Hepatocyte (in vitro differentiated cells): ENCODE results near the gene CNNM2. TPM values are rescaled to one million over a fixed set of nuclear protein-coding genes. Genes with fewer than 3 reads are reported as not detected.
"Not testable (repeated sequence)": the region's sequence is repeated elsewhere in the genome, so short reads cannot be mapped to it uniquely, and the experiment has no call there.

Experiments
- DNase-seq: peaks from one replicate; pipeline ENCODE4 v3.0.0-alpha.2; 2016; ENCODE audit warnings: low spot score
- H2AFZ ChIP-seq: fragments of 200-600 bp; sonication (generic); 2 replicates; pipeline ENCODE4 v1.6.0; 2016; ENCODE audit warnings: antibody characterized with exemption, mild to moderate bottlenecking
- H3K27ac ChIP-seq: fragments of 200-600 bp; sonication (generic); 2 replicates; pipeline ENCODE4 v1.5.1; 2016; ENCODE audit warnings: mild to moderate bottlenecking
- H3K27me3 ChIP-seq: fragments of 200-600 bp; sonication (generic); 2 replicates; pipeline ENCODE4 v1.6.1; 2016
- H3K36me3 ChIP-seq: fragments of 200-600 bp; sonication (generic); replicated peaks from 2 replicates; pipeline ENCODE4 v1.5.1; 2016; ENCODE audit warnings: low read depth; ENCODE audit not compliant: insufficient read depth
- H3K4me1 ChIP-seq: fragments of 200-600 bp; sonication (generic); 2 replicates; pipeline ENCODE4 v1.5.1; 2016; ENCODE audit warnings: mild to moderate bottlenecking, moderate library complexity; ENCODE audit not compliant: insufficient read depth
- H3K4me2 ChIP-seq: fragments of 200-600 bp; sonication (generic); 2 replicates; pipeline ENCODE4 v1.6.0; 2016
- H3K4me3 ChIP-seq: fragments of 200-600 bp; sonication (generic); 2 replicates; pipeline ENCODE4 v1.5.1; 2016; ENCODE audit warnings: mild to moderate bottlenecking
- H3K79me2 ChIP-seq: fragments of 200-600 bp; sonication (generic); 2 replicates; pipeline ENCODE4 v1.6.0; 2017; ENCODE audit warnings: mild to moderate bottlenecking
- H3K9me2 ChIP-seq: fragments of 200-600 bp; sonication (generic); replicated peaks from 2 replicates; pipeline ENCODE4 v1.6.0; 2017; ENCODE audit warnings: mild to moderate bottlenecking; ENCODE audit not compliant: insufficient read depth
- H3K9me3 ChIP-seq: fragments of 200-600 bp; sonication (generic); 2 replicates; pipeline ENCODE4 v1.5.1; 2016; ENCODE audit warnings: low read depth, mild to moderate bottlenecking
- H4K20me1 ChIP-seq: fragments of 200-600 bp; sonication (generic); 2 replicates; pipeline ENCODE4 v1.6.0; 2016; ENCODE audit warnings: mild to moderate bottlenecking; ENCODE audit not compliant: insufficient read depth, poor library complexity, severe bottlenecking
- EZH2 ChIP-seq: fragments of 200-600 bp; sonication (generic); IDR thresholded peaks from 2 replicates; pipeline ENCODE4 v1.6.1; 2016; ENCODE audit warnings: antibody characterized with exemption, mild to moderate bottlenecking, borderline replicate concordance
- EZH2phosphoT487 ChIP-seq: fragments of 200-600 bp; sonication (generic); IDR thresholded peaks from one replicate; pipeline ENCODE4 v1.6.1; 2018; ENCODE audit warnings: antibody characterized with exemption, mild to moderate bottlenecking, low read depth, moderate library complexity; ENCODE audit not compliant: unreplicated experiment, severe bottlenecking
- WGBS: methylation state at CpG from one replicate; pipeline ENCODE4 v1.1.6; 2016; ENCODE audit warnings: low lambda C conversion rate; ENCODE audit errors: missing lambda C conversion rate; 5-methylcytosine and 5-hydroxymethylcytosine counted together
- polyA plus RNA-seq: library from polyadenylated mRNA; unstranded; fragments of >200 nt; fragmentation: Nextera tagmentation; extraction: Ambion mirVana; gene quantifications from 2 replicates; pipeline ENCODE4 v1.2.1, GENCODE V29; 2016
- total RNA-seq: library from RNA; depleted of rRNA; stranded (reverse); fragments of >200 nt; gene quantifications from 2 replicates; pipeline ENCODE4 v1.2.3, GENCODE V29; 2014
- TF ChIP-seq, protein P1 (sequence below): fragments of 200-600 bp; sonication (generic); IDR thresholded peaks from 2 replicates; pipeline ENCODE4 v1.5.1; 2016; ENCODE audit warnings: antibody characterized with exemption, mild to moderate bottlenecking; ENCODE audit not compliant: poor library complexity

The CNNM2 gene
- total and polyA plus RNA-seq, 2 experiments from 2014 or later: 6.8 to 9.8 TPM

DNA sequence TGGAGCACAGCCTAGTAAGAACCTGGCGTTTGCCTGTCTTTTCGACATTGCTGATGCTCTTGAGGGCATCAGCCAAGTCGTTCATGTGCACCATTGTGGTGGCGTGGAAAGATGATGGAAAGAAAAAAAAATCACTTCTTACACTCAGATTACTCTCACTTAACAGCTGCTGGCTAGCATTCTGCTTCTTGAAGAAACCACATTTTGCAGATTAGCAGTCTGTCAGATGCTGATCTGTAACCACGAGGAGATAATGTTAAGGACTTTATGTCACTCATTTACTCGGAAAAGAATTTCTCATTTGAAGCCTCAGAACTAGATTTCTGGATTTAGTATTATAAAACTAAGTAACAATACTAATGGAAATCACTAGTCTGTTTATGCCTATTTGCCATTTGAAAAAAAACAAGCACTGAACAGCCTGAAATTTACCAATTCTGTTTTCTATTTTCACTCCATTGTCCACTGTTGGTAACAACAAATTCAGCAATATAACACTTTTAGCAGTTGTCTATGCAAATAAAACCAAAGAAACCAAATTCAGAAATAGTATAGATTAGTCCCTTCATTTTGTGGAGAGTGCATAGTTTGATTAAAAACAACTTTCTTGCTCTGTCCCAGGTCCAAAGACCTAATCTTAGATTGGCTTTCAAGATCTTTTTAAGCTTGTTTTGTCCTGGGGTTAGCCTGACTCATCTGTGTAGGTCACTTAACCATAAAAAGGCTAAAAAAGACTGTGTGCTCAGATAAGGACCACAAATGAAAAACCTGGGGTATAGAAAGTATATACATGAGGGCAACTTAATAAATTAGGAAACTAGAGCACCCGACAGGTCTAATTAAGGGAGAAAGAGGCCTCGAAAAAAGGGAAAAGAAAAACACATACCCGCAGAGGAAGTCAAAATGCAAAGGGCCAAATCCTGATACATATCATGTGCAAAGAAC, 207.5 kb downstream of the CNNM2 start:
- H3K27me3 ChIP-seq: no peaks in the 10 kb centered on the region
- no peaks in the 10 kb centered on the region for H3K9me3 ChIP-seq
- H2AFZ ChIP-seq: no peak overlapping the region
- TF ChIP-seq, protein P1, sequence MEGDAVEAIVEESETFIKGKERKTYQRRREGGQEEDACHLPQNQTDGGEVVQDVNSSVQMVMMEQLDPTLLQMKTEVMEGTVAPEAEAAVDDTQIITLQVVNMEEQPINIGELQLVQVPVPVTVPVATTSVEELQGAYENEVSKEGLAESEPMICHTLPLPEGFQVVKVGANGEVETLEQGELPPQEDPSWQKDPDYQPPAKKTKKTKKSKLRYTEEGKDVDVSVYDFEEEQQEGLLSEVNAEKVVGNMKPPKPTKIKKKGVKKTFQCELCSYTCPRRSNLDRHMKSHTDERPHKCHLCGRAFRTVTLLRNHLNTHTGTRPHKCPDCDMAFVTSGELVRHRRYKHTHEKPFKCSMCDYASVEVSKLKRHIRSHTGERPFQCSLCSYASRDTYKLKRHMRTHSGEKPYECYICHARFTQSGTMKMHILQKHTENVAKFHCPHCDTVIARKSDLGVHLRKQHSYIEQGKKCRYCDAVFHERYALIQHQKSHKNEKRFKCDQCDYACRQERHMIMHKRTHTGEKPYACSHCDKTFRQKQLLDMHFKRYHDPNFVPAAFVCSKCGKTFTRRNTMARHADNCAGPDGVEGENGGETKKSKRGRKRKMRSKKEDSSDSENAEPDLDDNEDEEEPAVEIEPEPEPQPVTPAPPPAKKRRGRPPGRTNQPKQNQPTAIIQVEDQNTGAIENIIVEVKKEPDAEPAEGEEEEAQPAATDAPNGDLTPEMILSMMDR: no peak
- H3K9me2 ChIP-seq: no peaks in the 10 kb centered on the region
- peaks cover 18% of the 10 kb centered on the region for H3K4me1 ChIP-seq
- no peak overlapping the region for H3K27ac ChIP-seq
- H3K4me3 ChIP-seq: no peak overlapping the region
- H3K36me3 ChIP-seq: no peaks in the 10 kb centered on the region
- DNase-seq: no peak
- WGBS: 60% methylated on average over 9 of the region's 9 CpGs
- H4K20me1 ChIP-seq: peaks cover 5% of the 10 kb centered on the region
- peaks cover 12% of the 10 kb centered on the region for H3K79me2 ChIP-seq
- H3K4me2 ChIP-seq: no peak overlapping the region

DNA sequence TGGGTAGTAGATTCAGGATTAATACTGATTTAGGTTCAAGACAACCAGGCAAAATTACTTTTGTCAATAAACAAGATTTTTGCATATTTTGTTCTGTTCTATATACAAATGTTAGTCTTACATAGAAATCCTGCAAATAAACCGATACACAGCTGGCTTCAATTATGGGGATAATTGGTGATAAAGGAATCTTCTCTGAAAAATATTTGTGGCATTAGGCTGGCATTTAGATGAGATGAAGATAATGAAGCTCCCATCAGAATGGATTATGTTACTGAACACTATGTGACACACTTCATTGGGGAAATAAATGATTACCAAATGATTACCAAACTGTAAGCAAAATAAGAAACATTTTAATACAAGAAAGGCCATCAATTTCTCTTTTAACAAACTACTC, 209.1 kb downstream of the CNNM2 start:
- Histone ChIP-seq H3K4me3 (no peak overlapping the region), H3K4me1 (peaks cover 10% of the 10 kb centered on the region), H4K20me1 (peaks cover under 1% of the 10 kb centered on the region), H2AFZ (no peak overlapping the region), H3K9me2 (no peaks in the 10 kb centered on the region), H3K27ac (no peak overlapping the region), H3K36me3 (no peaks in the 10 kb centered on the region), H3K9me3 (no peaks in the 10 kb centered on the region), H3K4me2 (no peak overlapping the region), H3K27me3 (no peaks in the 10 kb centered on the region), H3K79me2 (peaks cover 9% of the 10 kb centered on the region)
- DNase-seq: no peak
- WGBS: 72% methylated on average over 1 of the region's 1 CpG
- TF ChIP-seq EZH2 (no peak), EZH2phosphoT487 (no peak)
- TF ChIP-seq, protein P1: no peak

DNA sequence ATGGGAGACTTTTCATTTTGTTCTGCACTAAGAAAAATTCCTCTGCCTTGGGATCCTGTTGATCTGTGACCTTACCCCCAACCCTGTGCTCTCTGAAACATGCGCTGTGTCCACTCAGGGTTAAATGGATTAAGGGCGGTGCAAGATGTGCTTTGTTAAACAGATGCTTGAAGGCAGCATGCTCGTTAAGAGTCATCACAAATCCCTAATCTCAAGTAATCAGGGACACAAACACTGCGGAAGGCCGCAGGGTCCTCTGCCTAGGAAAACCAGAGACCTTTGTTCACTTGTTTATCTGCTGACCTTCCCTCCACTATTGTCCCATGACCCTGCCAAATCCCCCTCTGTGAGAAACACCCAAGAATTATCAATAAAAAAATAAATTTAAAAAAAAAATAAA, 212.1 kb downstream of the CNNM2 start:
- H3K9me3 ChIP-seq, H2AFZ ChIP-seq, H3K4me1 ChIP-seq, DNase-seq, H3K36me3 ChIP-seq, H3K4me2 ChIP-seq, H3K27ac ChIP-seq, H3K27me3 ChIP-seq, H3K9me2 ChIP-seq, H3K79me2 ChIP-seq, H4K20me1 ChIP-seq, H3K4me3 ChIP-seq: not testable (repeated sequence)
- 69% methylated on average over 4 of the region's 5 CpGs for WGBS

DNA sequence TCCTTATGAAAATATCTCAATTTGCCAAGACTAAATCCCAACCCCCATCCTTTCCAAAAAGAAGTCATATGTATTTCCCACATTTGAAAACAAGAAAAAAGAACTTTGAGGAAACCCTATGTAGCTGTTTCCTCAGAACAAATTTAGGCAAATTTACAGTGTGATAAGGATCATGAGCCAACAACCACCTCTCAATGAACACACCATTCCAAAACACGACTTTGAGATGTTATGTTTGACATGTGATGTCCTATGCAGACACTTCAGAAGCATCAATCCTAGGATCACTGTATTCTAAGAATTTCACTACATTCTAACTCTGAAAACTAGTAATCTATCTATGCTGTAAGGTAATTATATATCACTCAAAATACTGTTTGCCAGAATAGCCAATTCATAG, 212.8 kb downstream of the CNNM2 start:
- no peak overlapping the region for H3K4me3 ChIP-seq
- no peak overlapping the region for H3K27ac ChIP-seq
- H3K27me3 ChIP-seq: no peaks in the 10 kb centered on the region
- H2AFZ ChIP-seq: no peak overlapping the region
- no peaks in the 10 kb centered on the region for H4K20me1 ChIP-seq
- WGBS: 57% methylated on average over 1 of the region's 1 CpG
- no peak for TF ChIP-seq EZH2phosphoT487
- no peak for TF ChIP-seq EZH2
- TF ChIP-seq, protein P1: no peak
- no peak overlapping the region for H3K4me2 ChIP-seq
- H3K36me3 ChIP-seq: peaks cover under 1% of the 10 kb centered on the region
- peaks cover 3% of the 10 kb centered on the region for H3K79me2 ChIP-seq
- H3K9me2 ChIP-seq: no peaks in the 10 kb centered on the region
- no peak for DNase-seq
- H3K4me1 ChIP-seq: peaks cover 5% of the 10 kb centered on the region
- no peaks in the 10 kb centered on the region for H3K9me3 ChIP-seq

DNA sequence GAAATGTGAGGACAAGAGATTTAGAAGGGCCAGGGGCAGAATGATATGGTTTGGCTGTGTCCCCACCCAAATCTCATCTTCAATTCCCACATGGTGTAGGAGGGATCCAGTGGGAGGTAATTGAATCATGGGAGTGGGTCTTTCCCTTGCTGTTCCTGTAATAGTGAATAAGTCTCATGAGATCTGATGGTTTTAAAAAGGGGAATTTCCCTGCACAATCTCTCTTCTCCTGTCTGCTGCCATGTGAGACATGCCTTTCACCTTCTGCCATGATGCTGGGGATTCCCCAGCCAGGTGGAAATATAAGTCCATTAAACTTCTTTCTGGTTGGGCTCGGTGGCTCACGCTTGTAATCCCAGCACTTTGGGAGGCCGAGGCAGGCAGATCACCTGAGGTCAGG, 217.1 kb downstream of the CNNM2 start:
- not testable (repeated sequence) for H3K9me3 ChIP-seq, H3K27ac ChIP-seq, H4K20me1 ChIP-seq, H2AFZ ChIP-seq, H3K4me1 ChIP-seq, H3K4me3 ChIP-seq, H3K27me3 ChIP-seq, H3K9me2 ChIP-seq, DNase-seq, H3K4me2 ChIP-seq, H3K36me3 ChIP-seq, H3K79me2 ChIP-seq
- WGBS: 97% methylated on average over 3 of the region's 3 CpGs
